NCI-H2107 treated with DMSO at 0.1 percent for 48 hours (cell line): ENCODE results near the gene ZNF227.
"Not testable (repeated sequence)": the region's sequence is repeated elsewhere in the genome, so short reads cannot be mapped to it uniquely, and the experiment has no call there.

Source experiments
- DNase-seq: peaks from one replicate; lab custom pipeline; 2025; ENCODE audit not compliant: unreplicated experiment; lab: John Stamatoyannopoulos, UW

The ZNF227 gene

DNA sequence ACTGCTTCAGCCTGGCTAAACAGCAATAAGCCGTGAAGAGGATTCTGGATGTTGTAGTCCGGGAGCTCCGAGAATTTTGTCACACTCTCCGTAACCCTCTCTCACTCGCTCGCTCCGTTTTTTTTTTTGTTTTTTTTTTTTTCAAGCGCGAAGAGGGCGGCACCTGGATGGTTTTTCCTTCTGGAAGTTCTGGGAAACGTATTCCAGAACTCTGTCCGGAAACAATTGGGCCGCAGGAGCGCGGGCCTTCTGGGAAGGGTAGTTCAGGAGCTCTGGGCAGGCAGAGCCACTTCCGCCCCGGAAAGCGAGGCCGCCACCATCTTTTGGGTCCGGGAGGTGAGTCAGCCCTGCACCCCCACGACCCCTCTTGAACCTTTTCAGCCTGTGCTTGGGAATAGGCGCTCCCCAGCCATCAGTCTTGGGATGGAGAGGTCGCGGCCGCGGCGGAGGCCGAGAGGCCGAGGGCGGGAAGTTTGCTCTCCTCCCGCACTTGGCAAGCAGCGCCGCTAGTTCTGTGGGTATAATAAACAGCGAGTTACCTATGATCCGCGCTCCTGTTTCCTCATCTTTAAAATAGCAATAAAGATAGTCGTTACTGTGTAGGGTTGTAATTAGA is at the start of gene ZNF227:
Gene ZNF227 (plus strand): TSS at position 283 of the 616 bp plus-strand sequence. CDS start 5,261 bp downstream, outside the sequence.
- peak; percentile 86 for DNase-seq

DNA sequence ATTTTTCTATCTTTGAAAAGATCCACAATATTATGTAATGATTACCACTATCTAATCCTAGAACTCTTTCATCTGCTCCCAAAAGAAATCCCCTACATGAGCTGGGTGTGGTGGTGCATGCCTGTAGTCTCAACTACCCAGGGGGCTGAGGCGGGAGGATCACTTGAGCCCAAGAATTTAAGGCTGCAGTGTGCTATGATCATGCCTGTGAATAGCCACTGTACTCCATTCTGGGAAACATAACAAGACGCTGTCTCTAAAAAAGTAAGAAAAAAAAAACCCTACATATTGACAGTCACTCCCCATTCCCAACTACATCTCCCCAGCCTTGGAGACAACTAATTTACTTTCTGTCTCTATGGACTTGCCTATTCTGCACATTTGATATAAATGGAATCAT is 48.5 kb upstream of the ZNF227 start:
- no peak for DNase-seq

DNA sequence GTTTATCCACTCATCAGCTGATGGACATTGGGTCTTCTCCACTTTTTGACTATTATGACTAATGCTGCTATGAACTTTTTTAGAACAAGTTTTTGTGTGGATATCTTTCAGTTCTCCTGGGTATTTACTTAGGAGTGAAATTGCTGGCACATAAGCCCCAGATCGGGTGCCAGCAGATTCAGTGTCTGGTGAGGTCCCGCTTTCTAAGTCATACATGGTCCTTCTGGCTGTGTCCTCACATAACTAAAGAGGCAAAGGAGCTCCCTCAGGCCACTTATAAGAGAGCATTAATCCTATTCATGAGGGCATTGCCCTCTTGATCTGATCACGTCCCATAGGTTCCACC is 48.0 kb upstream of the ZNF227 start:
- DNase-seq = no peak

GRCh38 chr19:44164673-44165512 is 47.4 kb upstream of the ZNF227 start, which contains the start of gene ZNF226:
ZNF226 (plus strand) TSS chr19:44165100; CDS start chr19:44170081, 4,981 bp downstream.
- DNase-seq = peak; percentile 98

DNA sequence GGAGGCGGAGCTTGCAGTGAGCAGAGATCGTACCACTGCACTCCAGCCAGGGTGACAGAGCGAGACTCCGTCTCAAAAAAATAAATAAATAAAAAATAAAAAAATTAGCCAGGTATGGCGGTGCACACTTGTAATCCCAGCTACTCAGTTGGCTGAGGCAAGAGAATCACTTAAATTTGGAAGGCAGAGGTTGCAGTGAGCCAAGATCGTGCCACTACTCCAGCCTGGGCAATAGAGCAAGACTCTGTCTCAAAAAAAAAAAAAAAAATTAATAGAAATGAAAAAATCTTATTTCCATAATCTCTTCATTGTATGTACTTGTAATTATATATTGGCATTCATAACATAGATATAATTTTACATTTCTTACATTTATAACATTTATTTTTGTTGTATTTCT is 41.7 kb upstream of the ZNF227 start:
- DNase-seq = not testable (repeated sequence)

- no peak for DNase-seq
Measured at GRCh38 chr19:44176590-44176989, 35.7 kb upstream of the ZNF227 start.

DNA sequence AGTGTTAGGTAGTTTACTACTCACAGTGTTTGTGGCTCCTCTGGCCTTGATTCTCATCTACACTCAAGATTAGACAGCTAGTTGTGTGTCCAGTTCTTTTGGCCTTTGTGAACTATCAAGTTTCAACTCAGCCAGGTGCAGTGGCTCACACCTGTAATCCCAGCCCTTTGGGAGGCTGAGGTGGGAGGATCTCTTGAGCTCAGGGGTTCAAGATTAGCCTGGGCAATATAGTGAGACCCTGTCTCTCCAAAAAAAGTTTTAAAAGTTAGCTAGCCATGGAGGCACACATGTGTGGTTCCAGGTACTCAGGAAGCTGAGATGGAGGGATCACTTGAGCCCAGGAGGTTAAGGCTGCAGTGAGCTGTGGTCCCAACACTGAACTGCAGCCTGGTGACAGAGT is 31.4 kb upstream of the ZNF227 start:
- no peak for DNase-seq

DNA sequence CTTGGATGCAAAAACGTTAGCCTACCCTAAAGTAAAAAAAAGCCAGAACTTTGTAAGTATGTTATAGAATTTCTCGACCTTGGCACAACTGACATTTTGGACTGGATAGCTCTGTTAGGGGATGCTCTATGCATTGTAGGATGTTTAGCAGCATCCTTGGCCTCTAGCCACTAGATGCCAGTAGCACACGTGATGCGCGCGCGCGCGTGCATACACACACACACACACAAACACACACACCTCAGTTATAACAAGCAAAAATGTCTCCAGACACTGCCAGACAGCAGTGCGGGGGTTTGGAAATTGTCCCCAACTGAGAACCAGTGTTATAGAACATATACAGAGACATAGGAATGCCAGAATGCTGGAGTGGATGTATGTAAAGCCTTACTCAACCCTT is 30.2 kb upstream of the ZNF227 start:
- DNase-seq = no peak

- no peak for DNase-seq
Measured at GRCh38 chr19:44190020-44190419, 22.3 kb upstream of the ZNF227 start.

GRCh38 chr19:44192127-44192526 is 20.2 kb upstream of the ZNF227 start:
- no peak for DNase-seq

- no peak for DNase-seq
Measured at GRCh38 chr19:44196772-44197171, 15.6 kb upstream of the ZNF227 start.

- DNase-seq = no peak
Measured at GRCh38 chr19:44202470-44202869, 9.9 kb upstream of the ZNF227 start.

DNA sequence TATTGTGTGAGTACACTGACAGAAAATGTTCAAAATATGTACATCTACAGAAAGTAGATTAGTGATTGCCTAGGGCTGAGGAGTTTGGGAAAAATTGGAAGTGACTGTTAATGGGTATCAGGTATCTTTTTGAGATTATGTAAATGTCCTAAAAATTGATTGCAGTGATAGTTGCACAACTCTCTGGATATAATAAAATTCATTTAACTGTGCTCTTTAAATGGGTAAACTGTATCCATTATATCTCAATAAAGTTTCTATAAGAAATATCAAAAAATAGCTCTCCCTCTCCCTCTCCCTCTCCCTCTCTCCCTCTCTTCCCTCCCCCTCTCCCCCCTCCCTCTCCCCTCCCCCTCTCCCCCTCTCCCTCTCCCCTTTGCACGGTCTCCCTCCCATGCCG is 9.4 kb upstream of the ZNF227 start:
- DNase-seq = no peak

- not testable (repeated sequence) for DNase-seq
Measured at GRCh38 chr19:44203877-44204276, 8.5 kb upstream of the ZNF227 start.

GRCh38 chr19:44204772-44205171 is 7.6 kb upstream of the ZNF227 start:
- DNase-seq = no peak

DNA sequence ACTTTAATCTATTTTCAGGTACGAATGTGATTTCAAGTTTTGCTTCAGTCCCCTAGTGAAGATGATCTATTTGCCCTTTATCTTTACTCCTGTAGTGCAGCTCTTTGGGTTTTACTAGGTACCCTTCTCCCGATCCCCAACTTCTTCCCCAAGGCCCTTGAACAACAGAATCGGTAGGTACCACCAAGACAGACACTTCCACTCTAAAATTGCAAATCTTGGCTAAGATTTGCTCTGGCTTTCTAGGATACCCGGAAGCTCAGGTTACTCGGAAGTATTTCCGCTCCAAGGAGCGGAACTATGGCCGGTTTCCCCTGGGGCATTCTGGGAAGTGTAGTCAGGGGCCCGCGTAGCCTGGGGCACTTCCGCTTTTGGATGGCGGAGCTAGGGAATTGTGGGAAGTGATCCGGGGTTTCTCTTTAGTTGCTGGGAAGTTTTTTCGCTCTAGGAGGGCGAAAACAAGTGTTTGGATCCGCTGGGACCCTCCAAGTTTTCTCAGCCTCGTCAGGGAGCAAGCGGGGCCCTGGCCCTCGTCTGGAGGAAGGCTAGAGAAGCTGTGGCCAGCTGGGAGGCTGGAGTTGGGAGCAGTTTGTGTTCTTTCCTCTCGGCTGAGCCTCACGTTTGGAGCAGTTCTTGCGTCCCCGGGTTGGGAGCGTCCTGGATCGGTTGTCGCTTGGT is 5.1 kb upstream of the ZNF227 start:
- peak; percentile 92 for DNase-seq

DNA sequence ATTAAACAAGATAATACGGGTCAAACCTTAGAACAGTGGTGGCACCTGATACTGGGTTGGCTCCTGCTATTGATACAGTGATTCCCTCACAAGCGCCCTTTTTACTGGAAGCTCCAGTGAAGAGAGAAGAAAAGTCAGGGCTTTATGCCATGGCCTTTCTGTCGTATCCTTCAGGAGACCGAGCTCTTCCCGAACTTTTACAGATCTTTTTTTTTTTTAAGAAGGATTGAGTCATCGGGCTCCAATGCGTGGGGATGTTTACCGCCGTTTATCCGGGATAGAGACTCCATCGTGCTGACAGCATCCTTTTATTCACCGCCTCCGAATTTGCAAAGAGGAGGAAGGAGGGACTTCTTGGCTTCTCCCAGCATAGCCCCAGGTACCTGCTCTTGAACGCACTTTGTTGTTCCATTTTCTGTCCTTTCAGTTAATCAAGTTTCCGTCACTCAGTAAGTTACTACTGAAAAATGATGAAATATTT is 574 bp downstream of the ZNF227 start:
- DNase-seq = peak; percentile 36

GRCh38 chr19:44219926-44220325 is 7.6 kb downstream of the ZNF227 start:
- DNase-seq = not testable (repeated sequence)

- DNase-seq = not testable (repeated sequence)
Measured at GRCh38 chr19:44220761-44221160, 8.4 kb downstream of the ZNF227 start.

- not testable (repeated sequence) for DNase-seq
Measured at GRCh38 chr19:44221291-44221690, 9.0 kb downstream of the ZNF227 start.

- no peak for DNase-seq
Measured at GRCh38 chr19:44228318-44228717, 16.0 kb downstream of the ZNF227 start.

DNA sequence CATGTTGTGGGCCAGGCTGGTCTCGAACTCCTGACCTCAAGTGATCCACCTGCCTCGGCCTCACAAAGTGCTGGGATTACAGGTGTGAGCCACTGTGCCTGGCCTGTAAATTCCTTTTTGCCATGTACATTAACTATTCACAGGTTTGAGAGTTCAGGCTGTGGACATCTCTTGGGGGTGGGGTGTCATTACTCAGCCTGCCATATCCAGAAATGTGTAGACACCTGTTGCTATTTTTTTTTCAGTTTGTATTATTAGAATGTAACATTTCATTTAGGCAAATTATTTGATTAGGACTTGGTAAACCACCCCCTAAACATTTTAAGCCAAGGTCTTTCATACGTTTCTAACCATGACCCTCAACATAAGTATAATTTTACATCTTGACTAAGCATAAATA is 20.5 kb downstream of the ZNF227 start:
- no peak for DNase-seq
